ENCODE data around the gene DENND1C.
"Not testable (repeated sequence)": the region's sequence is repeated elsewhere in the genome, so short reads cannot be mapped to it uniquely, and the experiment has no call there.

DENND1C gene

DNA sequence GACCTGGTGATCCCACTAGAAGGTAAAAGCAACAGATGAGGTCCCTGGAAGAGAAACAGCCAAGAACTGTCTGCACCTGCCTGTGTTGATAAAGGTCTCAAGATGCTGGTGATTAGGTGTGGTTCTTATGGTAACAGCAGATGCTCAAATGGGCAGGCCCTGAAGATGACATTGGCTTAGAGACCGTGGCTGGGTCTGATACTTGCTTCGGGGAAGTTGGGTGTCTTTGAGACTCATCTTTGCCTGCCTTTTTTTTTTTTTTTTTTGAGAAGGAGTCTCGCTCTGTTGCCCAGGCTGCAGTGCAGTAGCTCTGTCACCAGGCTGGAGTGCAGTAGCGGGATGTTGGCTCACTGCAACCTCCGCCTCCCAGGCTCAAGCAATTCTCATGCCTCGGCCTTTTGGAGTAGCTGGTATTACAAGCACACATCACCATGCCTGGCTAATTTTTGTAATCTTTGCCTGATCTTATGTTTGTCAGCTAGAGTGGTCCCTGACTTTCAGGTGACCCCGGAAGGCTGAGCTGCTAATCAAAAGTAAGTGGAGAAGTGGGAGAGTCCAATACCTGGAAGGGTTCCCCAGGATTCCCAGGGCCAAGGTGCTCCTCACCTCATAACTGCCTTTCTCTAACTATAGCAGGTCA, 29.9 kb downstream of the DENND1C start:
- no peak for DNase-seq

DNA sequence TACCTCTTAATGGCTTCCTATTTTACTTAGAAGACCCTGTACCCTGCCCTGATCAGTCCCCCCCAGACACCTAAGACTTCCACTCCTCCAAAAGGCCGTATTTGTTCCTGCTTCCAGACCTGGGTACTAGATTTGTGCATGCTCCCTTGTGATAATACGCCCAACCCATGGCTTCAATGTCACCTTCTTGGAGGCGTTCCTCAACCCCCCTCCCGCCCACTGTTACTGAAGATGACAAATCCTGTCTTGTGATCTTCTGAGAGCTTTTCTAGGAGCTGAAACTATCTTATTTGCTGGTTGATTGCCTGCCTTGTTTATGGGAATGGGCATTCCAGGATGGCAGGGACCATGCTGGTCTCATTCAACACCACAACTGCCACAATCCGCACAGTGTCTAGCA, 31.4 kb downstream of the DENND1C start:
- no peak for DNase-seq

DNA sequence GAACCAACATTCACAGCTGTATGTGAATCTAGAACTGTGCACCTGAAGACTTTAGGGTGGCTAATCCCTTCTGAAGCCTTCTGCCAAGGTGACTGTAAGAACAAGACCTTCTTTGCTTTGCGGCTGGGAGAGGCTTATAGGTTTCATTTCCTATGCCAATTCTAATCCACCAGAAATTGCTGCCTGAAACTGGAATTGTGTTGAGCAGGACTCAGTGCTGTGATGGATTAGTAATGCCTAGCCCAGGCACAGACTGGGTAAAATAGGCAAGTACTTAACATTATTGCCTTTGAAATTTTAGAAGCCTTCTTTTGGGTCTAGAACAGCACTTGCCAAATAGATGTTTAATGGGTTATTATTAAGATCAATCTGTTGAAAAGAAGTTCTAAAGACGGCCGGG, 33.5 kb downstream of the DENND1C start:
- DNase-seq = no peak

DNA sequence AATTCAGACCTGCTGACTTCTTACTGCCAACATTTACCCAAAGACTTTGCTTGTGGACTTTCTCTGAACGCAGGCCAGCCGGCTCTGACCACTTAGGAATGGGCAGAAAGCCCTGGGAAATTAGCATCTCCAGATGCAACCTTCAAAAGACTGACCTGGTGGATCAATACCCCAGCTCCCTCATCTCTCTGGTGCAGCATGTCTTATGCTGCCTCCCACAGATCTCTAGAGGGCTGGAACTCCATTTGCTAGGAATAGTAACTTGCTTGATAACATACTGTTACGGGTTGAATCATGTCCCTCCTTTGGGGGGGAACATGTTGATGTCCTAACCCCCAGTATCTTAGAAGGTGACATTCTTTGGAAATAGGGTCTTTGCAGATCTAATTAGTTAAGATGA, 35.1 kb downstream of the DENND1C start:
- DNase-seq = no peak

DNA sequence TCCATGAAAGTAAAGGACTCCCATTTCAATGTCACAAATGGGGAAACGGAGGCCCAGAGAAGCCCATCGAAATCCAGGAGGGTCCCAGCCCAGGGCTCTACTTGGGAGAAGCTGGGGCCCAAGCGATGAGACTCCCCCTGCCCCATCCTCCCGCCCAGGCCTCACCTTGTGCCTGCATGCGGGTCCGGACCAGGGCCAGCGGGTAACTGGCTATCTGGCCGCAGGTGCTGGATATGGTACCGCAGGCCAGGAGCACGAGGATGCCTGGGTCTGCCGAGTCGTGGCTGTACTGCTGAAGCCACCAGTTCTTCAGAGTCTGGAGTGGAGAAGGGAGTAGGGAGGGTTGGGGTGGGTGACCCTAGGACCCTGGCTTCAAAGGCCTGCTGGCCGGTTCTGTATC, 37.6 kb downstream of the DENND1C start:
- DNase-seq = no peak

DNA sequence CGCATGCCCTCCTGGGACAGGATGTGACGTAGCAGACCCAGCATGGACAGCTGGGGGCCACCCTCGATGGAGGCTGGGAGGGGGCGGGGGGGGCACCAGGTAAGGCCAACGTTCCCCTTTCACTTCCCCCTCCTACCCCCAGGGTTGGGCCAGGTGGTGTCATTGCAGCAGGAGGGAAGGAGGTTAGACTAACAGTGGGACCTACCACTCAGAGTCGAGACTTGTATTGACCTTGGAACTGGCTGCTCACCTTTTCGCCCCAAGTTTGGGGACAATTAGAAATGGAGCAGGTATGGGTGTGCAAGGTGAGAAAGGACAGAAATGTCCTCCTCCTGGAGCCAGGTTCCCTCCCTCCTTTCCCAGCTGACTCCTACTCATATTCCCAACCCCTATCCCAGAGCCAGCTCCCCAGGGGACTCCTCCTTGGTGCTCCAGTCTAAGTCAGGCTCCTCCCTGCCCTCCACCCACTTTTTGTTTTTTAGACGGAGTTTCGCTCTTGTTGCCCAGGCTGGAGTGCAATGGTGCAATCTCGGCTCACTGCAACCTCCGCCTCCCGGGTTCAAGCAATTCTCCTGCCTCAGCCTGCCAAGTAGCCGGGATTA, 39.4 kb downstream of the DENND1C start:
- DNase-seq = no peak

DNA sequence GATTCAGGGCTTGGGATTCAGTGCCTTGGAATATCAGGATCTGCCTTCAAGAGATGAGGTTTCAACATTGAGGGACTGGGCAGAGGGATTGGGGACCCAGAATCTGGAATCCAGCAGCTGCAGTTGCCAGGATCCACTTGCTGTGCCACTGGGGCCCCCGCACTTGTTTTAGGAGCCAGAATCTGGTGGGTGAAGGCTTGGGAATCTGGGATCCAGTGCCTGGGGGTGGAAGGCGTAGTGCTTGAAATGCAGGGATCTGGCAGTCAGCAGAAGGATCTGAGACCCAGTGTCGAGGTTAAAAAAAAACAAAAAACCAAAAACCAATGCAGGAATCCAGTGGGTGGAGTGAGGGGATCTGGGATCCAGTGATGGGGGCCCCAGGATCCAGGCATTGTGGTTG, 40.7 kb downstream of the DENND1C start:
- no peak for DNase-seq

DNA sequence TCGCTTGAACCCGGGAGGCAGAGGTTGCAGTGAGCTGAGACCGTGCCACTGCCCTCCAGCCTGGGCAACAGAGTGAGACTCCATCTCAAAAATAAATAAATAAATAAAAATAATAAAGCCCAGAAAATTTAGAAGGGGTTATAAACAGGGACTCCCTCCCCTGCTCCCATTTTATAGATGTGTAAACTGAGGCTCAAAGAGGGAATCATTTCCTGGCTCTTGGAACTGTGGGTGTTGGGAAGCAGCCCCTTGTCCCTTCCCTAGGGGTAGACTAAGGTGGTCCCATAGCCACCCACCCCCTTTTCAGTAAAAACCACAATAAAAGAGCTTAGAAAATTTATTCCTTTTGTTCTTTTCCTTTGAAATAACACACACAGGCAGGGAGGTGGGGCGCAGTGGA, 41.8 kb downstream of the DENND1C start:
- DNase-seq = no peak

DNA sequence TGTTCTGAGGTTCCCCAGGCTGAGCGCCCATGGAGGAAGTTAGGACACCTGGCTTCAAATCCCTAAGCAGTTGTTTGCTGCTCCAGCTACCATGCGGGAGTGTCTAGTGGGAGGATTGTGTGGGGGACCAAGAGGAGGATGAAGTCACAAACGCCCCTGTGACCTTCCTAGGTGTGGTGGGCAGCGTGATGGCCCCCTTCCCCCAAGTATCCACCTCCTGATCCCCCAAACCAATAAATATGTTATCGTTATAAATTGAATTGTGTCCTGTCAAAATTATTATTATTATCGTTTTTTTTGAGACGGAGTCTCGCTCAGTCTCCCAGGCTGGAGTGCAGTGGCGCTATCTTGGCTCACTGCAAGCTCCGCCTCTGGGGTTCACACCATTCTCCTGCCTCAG, 47.9 kb downstream of the DENND1C start, which contains the start of gene SLC25A41:
Gene SLC25A41, minus strand, starts transcription at position 101 of the 400 bp plus-strand sequence. Its CDS starts 70 bp downstream, at position 31.
- DNase-seq = no peak

DNA sequence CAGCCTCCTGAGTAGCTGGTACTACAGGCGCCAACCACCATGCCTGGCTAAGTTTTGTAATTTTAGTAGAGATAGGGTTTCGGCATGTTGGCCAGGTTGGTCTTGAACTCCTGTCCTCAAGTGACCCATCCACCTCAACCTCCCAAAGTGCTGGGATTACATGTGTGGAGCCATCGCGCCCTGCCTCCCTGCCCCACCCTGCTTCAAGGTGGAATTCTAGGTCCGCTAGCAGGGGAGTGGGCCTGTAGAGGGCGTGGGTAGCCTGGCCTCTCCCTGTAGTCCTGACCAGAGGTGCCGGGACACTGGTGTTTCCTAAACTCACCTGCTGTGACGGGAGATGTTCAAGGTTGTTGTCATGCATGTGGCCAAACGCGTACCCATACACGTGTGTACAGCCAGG, 48.4 kb downstream of the DENND1C start:
- no peak for DNase-seq

DNA sequence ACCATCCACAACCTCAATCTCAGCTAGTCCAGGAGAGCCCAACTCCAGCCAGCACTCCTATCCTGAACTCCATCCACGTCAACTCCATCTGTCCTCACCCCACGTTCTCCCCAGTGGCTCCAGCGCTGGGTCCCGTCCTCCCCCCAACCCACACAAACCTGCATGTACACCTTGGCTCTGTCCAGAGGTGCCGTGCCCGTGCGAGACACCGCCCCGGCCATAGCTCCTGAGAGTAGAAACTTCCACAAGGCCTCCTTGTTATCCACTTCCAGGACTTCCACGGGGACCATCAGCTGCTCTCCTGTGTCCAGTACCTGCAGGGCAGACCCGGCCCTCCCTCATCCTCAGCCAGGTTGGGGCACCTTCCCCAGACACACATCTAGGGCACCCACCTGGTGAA, 49.7 kb downstream of the DENND1C start:
- no peak for DNase-seq

DNA sequence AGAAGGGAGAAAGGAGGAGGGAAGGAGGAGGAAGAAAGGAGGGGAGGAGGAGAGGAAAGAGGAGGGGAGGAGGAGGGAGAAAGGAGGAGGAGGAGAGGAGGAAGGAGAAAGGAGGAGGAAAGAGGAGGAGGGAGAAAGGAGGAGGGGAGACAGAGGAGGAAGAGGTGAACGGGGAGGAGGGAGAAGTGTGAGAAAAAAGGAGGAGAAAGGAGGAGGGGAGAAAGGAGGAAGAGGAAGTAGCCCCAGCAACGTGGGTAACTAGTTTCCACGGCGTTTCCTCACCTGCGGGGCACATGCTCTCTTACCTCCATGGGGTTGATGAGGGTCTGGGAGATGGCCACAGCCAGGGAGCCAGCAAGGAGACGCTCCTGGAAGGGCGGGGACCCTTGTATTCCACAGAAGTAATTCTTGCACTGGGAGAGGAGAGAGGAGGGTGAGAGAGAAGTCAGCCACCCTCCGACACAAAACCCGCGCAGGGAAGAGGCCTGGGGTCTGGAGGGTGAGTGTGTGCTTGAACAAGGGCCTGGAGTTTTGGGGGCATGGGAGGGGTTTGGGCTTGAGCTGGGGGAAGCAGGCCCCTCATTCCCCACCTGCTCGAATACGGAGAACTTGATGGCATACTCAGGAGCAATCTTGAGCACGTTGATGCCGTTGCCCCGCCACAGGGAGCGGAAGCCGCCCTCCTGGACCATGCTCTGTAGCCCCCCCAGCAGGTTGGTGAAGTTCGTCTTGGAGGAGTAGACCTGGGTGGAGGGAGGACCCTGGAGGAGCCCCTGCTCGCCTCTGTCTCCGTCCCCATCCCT, 52.0 kb downstream of the DENND1C start:
- DNase-seq = no peak

DNA sequence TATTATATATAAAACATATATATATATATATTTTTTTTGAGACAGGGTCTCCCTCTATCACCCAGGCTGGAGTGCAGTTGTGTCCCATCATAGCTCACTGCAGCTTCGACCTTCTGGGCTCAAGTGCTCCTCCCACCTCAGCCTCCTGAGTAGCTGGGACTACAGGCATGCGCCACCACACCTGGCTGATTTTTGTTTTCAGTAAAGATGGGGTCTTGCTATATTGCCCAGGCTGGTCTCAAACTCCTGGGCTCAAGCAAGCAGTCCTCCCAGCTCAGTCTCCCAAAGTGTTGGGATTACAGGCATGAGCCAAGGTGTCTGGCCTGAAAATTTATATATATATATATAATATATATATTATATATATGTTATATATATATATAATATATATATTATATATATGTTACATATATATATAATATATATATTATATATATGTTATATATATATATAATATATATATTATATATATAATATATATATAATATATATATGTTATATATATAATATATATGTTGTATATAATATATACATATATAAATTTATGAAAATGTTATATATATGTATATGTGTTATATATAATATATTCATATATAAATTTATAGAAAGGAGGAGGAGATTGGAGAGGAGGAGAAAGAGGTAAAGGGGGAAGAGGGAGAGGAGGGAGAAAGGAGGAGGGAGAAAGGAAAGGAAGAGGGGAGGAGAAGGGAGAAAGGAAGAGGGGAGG, 52.7 kb downstream of the DENND1C start:
- not testable (repeated sequence) for DNase-seq

DNA sequence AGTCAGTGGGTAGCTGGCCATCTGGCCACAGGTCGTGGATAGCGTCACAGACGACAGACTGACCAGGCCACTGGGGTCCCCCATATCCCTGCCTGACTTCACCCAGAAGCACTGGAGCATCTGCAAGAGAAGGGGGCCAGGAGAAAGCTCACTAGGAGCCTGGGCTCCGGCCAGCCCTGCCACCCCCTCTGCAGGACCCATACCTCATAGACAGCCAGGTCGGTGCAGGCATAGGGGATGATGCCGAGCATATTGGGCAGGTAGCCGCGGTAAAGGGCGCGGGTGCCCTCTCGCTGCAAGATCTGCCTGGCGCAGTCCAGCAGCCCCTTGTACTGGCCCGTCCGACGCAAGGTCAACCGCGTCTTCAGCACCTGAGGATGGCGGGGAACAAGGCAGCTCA, 54.5 kb downstream of the DENND1C start:
- no peak for DNase-seq

DNA sequence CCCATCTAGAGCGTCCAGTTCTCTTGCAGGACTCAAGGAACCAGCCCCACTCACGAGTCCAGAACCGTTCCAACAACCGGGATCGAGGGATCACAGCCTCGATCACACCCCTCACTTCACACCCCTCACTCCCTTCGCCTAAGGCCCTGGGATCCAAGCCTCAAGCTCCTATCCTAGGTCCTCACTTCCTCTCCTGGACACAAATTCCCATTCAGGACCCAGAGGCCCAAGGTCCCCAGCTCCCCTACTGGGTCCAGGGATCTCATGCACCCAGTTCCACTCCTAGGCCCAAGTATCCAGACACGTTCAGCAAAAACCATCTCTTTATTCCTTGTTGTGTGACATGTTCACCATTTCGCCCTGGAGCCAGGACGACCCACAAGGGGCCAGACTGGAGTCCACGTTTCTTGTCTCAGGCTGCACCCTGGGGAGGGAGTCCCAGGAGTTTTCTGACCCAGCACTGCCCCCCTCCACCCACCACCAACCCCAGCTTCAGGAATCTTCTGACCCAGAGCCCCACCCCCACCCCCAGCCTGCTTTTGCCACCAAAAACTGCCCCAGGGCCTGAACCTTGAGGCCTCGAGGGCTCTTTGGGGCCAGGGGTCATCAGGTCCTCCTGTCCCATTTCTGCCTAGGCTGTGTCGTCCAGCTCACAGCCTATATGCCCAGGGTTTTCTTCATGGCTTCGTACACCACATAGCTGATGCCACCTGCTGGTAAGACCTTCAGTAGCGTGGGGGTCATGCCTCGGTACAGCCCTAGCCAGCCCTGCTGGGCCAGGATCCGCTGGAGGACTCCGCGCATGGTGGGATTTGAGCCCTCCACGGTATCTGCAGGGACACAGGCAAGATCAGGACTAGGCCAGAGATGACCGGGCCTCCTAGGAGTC, 55.6 kb downstream of the DENND1C start:
- no peak for DNase-seq

DNA sequence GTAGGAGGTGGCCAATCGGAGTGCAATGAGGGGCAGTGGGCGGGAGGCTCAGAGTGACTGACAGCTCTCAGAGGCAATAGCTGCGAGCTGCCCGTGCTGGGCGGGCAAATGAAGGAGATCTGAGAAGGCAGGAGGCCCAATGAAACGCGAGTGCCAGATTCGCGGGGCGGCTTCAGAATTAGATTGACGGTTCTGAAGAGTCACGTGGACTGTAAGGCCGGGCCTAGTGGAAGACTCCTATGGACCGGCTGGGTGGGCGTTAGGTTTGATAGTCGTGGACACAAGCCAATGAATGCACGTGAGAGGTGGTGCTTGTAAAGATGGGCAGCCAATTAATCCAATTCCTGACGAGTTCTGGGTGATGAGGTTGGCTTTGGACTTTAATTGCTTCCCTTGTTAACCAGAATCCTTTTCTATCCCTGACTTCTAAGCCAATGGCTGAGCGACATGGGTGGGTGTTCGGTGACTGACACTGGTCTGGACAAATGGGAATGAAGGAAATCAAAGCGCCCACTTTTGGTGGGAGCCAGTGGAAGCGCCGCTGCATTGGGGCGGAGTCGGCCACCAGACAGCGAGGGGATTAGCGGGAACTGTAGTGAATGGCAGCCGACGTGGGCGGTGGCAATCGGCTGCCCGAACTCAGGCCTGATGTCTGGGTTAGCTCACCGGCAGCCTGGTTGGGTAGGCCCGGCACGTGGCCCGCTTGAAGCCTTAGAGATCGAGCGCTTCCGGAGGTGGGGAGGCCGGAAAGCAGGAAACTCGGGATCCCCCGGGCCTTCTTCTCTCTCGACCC, 56.5 kb downstream of the DENND1C start:
- DNase-seq = peak; percentile 100

DNA sequence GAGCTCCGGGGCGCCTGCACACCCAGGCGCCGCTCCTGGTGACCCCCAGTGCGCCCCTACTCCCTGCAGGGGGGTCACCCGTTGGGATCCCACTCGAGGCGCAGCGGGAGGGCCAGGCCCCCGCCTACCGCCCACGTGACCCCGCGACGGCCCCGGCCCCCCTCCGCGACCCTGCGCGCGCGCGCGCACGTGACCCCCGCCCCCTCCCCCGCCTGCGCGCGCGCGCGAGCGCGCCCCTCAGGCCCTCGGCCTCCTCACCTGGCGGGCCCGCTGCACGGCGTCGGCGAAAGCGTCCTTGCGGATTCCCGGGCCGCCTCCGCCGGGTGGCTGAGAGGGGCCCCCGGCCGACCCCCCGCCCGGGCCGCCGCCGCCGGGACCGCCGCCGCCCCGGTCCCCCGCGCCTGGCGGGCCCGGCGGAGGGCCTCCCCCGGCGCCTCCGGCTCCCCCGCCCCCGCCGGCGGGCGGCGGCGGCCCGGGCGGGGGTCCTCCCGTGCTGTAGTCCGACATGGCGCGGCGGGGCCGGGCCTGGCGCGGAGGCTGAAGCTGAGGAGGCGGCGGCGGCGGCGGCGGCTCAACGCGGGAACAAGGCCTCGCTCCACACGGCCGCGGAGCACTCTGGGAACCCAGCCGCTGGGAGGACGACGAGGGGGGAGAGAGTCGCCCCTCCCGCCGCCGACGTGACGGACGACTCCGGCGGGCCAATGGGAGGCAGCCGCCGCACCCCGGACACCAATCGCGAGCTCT, 57.2 kb downstream of the DENND1C start, which contains the start of gene KHSRP:
Gene KHSRP, minus strand, starts transcription at position 617 of the 744 bp plus-strand sequence. Its CDS starts 110 bp downstream, at position 507.
- no peak for DNase-seq

DNA sequence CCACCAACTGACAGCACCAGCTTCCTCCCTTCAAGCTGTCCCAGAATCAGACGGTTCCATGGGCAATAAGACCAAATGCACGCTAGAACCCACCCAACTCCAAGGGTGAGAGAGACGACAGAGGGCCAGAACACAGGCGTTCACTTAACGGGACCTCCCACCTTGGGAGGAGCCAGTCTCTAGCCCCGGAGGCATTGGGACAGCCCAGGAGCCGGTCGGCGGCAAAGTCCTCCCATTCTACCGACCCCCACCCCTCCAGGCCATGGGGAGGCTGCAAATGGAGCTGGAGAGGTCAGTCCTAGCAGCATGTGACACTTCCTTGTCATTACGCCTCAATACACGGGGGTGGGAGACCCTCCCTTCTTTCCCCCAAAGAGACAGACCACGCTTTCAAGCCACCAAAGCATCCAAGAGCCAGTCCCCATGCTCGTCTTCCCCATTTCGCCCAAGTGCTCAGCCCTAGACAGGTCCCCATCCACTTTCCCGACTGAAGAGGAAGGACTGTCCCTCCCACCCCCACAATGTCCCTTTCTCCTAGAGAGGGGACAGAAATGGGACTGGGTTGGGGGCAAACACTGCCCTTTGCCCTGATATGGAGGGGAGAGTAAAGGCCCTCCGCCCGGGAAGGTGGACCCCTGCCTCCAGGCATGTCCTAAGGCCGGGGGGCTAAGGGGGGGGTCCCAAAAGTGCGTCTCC, 57.9 kb downstream of the DENND1C start:
- no peak for DNase-seq

DNA sequence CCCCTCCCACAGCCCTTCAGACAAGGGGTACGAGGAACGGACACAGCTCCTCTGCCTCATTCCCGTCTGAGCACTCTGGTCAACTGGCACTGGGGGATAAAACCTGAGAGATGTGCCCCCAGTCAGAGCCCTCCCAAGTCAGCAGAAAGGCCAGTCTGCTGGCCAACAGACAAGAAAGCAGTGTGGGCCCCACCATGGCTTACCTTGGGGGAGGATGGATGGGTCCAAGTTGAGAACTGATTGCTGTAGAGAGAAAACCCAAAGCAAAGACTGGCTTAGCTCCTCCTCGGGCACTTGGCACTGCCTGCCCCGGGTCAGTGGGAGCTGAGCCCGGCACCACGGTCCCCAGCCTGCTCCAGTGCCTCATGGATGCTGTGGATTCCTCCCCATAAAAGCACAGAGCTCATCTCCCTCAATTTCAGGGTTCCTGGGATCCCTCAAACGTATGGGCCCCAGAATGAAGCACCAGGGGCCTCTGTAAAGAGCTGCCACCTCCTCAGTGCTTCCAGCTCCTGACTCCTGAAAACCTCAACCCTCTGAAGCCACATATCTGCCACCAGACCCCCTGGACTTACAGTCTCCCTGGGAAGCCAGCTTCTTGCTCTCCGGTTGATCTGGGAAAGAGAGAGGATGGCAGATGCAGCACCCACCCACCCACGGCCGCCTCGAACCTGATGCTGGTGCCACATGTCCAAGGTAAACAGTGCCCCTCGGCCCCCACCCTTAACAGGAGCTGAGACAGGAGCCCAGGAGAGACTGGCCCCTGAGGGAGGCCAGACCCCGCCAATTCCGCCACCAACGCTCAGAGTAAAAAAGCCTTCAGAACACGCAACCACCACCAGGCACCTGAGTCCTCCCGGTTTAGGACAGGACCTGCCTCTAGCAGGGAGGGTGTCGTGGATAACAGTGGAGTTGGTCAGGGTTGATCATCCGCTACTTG, 60.2 kb downstream of the DENND1C start:
- DNase-seq = no peak
